ENCODE data around the gene MYO1F. TPM values are rescaled to one million over a fixed set of nuclear protein-coding genes. Genes with fewer than 3 reads are reported as not detected.
"Not testable (repeated sequence)": the region's sequence is repeated elsewhere in the genome, so short reads cannot be mapped to it uniquely, and the experiment has no call there.

The MYO1F gene
- total RNA-seq, 1 donor from 2014 or later: 1.7 TPM

GRCh38 chr19:8561075-8561764 is 16.0 kb downstream of the MYO1F start:
- no peak for DNase-seq

- no peak for DNase-seq
These were observed 18.9 kb downstream of the MYO1F start for GRCh38 chr19:8558325-8558724.

DNA sequence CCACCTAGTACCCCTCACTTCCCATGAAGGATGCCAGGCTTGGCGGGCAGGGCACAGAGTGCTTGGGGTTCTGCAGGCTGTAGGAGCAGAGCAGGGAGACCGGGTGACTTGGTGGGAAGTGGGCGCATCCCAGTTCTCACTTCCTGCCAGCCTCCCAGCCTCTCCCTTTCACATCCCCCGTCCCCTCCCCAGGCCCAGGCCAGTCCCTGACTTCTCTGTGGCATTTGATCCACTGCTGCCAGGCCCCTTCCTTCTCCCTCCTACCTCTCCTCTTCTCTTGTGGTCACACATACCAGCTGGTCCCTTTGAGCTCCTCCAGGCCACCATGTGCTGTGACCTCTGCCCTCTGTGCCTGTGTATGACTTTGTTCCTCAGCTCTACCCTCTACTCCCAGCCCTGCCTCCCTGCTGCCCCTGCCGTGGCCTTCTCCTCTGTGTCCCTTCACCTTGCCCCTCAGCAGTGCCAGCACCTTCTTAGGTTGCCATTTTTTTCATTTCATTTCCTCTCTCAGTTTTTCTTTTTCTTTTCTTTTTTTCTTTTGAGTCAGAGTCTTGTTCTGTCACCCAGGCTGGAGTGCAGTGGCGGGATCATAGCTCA is 19.5 kb downstream of the MYO1F start:
- no peak for DNase-seq

DNA sequence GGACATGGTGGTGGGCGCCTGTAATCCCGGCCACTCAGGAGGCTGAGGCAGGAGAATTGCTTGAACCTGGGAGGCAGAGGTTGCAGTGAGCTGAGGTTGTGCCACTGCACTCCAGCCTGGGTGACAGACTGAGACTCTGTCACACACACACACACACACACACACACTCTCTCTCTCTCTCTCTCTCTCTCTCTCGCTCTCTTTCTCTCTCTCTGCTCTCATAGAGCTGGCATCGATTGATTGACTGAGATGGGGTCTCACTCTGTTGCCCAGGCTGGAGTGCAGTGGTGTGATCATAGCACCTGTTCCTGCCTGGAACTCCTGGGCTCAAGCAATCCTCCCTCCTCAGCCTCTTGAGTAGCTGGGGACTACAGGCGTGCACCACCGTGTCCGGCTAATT is 23.5 kb downstream of the MYO1F start:
- DNase-seq: not testable (repeated sequence)

DNA sequence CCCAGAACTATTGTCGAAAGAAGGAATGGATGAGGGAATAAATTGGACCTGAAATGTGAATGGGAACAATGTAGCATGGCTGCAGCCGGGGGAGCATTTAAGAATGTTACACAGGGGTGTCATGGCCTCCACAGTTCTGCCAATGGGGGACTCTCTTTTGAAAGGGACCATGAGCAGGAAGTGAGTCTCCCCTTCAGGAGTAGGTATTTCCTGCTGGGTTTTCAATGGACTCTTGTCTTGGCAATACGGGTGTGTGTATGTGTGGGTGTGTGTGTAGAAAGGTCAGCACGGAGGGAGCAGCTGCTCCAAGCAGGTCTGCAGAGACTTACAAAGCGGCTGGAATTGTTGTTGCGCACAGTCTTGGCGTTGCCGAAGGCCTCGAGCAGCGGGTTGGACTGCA is 24.4 kb downstream of the MYO1F start:
- no peak for DNase-seq

DNA sequence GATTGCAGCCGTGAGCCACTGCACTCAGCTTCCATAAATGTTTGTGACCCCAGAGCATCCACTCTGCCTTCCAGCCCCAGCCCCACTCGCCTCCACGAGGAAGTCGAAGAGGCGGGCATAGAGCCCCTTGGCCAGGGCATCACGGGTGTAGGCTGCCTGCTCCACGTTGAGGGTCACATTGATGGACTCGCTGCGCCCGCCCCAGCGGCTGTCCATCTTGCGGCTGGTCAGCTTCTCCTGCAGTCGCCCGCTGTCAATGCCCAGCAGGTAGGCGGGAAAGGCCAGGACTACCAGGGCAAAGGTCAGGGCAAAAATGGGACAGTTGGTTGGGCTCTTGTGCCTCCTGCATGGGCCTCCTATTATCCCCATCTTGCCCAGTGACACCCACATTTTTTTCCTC is 27.2 kb downstream of the MYO1F start:
- DNase-seq: no peak

DNA sequence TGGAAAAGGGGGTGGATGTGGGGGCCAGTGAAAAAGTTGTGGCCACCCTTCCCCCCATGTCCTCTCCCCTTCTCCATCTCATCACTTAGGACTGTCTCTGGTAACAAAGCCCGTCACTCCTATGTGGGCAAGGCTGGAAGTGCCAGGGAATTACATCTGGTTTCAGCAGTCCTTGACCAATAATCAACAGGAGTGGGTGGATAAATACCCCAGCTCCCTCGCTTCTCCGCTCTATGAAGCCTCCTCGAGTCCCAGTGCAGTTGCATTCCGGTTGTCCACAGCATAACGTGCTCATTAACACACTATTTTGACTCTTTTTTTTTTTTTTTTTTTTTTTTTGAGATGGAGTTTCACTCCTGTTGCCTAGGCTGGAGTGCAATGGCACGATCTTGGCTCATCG is 31.5 kb downstream of the MYO1F start:
- DNase-seq: no peak

GRCh38 chr19:8544168-8544567 is 33.1 kb downstream of the MYO1F start:
- DNase-seq: no peak

DNA sequence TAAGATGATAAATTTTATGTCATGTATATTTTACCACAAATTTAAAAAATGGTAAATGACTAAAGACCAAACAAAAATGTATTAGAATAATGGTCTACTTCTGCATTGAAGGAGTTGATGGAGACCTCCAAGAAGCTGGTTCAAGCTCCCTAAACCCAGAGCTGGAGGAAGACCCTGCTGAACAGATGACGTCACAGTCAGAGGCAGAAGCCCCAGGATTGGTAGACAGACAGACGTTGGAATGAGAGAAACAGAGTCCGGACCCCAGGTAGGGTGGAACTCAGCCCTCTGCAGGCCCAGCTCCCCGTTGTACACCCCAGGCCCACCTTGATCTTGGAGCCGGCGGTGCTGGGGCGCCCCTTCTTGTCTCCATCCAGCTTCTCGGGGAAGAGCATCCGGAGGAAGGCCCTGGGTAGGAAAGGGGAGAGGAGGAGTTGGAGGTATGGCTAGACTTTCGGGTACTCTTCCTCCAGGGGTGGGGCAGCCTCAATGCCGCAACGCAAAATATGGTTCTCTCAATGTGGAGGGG is 37.6 kb downstream of the MYO1F start:
- no peak for DNase-seq

- DNase-seq: no peak
These were observed 40.1 kb downstream of the MYO1F start for GRCh38 chr19:8537099-8537498.

DNA sequence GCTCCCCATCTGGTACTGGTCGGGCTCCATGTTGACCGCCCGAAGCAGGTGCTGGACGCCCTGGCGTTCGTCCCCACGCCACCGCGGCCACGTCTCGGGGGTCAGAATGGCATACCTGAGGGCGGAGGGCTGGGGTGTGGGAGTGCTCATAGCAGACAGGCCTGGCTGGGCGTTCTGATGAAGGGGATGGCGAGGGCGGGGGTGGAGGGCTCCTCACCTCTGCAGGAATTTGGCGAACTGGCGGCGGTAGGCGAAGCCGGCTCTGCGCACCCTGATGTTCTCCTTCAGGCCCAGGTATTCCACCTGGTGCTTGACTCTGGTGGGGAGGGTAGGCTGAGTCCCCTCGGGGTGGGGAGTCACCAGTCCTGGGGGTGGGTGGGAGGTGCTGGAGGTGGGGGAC is 41.0 kb downstream of the MYO1F start:
- DNase-seq: no peak

DNA sequence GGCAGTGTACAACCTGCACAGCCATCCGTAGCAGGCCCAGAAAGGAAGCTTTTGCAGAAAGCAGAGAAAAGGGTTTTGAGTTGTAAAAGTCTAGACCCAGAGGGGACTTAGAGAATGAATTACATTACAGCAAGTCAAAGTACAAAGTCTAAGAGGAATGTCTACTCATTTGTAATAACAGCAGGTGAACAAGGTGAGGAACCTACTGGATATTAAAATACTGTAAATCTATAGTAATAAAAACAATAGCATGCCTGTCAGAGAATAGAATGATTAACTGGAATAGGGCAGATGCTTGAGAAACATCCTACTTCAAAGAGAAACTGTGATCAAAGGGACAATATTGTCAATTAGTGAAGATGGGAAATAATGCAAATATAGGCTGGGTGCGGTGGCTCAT is 45.0 kb downstream of the MYO1F start:
- no peak for DNase-seq

- DNase-seq: no peak
These were observed 45.8 kb downstream of the MYO1F start for GRCh38 chr19:8531470-8531869.

DNA sequence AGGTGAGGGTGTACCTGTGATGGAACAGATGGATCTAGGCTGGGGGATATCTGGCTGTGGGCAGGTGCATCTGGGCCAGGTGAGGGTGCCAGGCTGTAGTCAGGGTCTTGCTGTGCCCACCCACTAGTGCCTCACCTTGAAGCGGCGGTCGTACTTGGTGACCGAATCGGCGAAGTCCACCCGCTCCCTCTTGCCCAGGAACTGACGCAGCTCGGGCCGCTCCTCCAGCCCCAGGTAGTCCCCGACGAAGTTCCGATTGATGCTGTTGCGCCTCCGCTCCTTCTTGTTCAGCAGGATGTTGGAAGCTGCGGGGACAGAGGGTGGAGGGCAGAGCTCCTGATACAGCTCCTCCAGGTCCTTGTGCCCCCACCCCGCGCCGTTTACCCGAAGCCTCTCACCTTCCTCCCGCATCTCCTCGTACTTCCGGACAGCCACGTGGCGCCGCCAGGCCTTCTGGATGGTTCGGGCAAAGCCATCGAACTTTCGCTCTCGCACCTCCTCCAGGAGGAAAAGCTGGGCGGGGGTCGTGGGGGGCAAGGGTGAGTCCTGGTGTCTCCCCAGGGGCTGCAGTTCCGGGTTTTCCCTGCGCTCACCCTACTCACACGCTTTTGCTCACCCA is 47.1 kb downstream of the MYO1F start:
- DNase-seq: no peak

- DNase-seq: no peak
These were observed 47.8 kb downstream of the MYO1F start for GRCh38 chr19:8529369-8530006.

DNA sequence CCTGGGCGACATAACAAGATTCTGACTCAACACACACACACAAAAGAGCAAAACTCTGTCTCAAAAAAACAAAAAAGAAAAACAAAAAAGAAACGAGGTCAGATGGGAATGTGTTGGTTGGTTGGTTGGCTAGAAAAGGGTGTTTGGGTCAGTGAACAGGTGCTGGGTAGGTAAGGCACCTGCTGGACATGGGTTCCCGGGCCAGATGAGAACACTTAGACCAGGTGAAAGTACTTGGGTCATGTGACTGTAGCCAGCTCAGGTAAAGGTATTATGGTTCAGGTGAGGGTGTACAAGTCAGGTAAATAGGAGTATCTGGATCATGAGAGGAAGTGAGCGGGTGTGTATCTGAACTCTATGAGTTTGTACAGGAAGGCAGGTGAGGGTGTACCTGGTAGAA is 48.7 kb downstream of the MYO1F start:
- DNase-seq: no peak

DNA sequence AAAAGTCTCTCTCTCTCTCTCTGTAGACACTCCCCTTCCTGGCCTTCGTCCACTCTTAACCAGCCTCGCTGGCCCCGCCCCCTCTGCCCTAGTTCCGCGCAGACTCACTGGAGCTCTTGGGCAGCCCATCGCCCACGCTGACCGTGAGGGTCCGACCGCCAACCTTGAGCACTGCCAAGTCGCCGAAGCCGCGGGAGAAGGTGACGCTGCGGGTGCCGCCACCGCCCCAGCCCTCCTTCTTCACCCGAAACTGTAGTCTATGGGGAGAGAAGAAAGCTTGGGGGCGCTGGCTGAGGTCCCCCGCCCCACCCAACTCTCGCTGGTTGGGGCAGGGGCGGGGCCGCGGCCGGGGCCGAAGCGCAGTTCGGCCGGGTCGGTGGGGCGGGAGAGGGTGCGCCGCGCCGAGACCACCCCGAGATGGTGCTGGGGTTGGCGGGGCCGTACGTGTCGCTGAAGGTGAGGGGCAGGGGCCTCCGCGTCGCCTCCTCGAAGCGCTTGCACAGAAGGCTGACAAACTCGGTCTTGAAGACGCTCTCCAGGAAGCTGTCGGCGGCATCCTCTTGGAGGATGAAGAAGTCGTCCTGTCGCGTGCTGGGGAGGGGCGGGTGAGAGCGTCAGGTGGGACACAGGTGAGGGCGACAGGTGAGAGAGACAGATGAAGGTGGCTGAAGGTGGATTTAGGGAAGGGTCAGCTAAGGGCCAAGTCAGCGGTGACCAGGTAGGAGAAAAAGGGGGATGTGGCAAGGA is 50.7 kb downstream of the MYO1F start:
- DNase-seq: peak; percentile 68

DNA sequence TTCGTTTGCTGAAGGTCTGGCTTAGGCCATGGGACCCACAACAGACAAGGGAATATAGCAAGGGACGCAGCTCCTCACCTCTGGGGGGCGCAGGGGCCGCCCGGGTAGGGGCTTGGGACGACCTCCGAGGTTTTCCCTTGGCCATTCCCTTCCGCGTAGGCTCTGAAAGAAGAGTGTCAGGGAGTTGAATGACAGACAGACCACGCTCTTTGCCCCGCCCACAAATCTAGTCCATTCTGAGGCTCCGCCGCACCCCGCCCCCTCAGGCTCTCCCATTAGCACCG is 51.9 kb downstream of the MYO1F start:
- no peak for DNase-seq

GRCh38 chr19:8519388-8519787 is 57.9 kb downstream of the MYO1F start:
- no peak for DNase-seq

- no peak for DNase-seq
These were observed 58.7 kb downstream of the MYO1F start for GRCh38 chr19:8518536-8518935.

DNA sequence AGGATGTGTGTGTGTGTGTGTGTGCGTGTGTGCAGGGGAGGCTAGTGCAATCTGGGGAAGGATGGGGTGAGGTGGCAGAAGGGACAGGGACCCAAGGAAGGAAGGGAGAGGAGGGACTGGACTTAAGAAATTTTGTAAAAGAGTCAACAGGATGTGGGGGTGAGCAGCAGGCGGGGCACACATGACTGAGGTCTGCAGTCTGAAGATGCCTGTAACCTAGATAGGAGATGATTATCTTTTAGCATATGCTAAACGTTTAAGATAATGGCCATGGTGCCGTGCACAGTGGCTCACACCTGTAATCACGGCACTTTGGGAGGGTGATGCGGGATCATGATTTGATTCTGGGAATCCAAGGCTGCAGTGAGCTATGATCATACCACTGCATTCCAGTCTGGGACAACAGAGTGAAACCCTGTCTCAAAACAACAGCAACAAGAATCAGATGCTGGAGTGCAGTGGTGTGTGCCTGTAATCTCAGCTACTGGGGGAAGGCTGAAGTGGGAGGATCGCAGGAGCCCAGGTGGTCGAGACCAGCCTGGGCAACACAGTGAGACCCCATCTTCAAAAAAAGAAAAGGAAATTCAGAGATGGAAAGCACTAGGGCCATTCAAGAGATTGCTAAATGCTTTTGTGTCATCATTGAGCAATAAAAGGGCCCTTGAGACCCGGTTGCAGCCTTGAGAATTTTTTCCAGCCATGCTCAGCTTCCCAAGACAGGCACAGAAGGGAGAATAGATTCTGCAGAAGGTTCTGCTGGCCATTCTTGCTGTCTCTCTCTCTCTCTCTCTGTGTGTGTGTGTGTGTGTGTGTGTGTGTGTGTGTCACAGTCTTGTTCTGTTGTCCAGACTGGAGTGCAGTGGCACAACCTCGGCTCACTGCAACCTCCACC is 59.4 kb downstream of the MYO1F start:
- DNase-seq: no peak

- no peak for DNase-seq
These were observed 61.9 kb downstream of the MYO1F start for GRCh38 chr19:8515317-8515716.
